Astrocyte of the spinal cord (primary cell): ENCODE measurements around the gene KRTAP4-16.

Experiments
- DNase-seq: peaks from one replicate; pipeline ENCODE4 v3.0.0; 2011; ENCODE audit warnings: low read depth, low spot score
- H3K4me3 ChIP-seq: 2 replicates; pipeline ENCODE4 v1.5.1; 2011; ENCODE audit warnings: low read depth, mild to moderate bottlenecking, low read length, moderate library complexity
- in situ Hi-C: cut with HindIII; loops from 2 replicates; pipeline ENCODE4 v1.10.0; 2017; ENCODE audit warnings: low sequenced_read_pairs
- TF ChIP-seq, protein P1 (sequence below): IDR thresholded peaks from 2 replicates; pipeline ENCODE4 v1.5.1; 2012; ENCODE audit warnings: low read depth, mild to moderate bottlenecking, low read length, inconsistent platforms

KRTAP4-16 gene

DNA sequence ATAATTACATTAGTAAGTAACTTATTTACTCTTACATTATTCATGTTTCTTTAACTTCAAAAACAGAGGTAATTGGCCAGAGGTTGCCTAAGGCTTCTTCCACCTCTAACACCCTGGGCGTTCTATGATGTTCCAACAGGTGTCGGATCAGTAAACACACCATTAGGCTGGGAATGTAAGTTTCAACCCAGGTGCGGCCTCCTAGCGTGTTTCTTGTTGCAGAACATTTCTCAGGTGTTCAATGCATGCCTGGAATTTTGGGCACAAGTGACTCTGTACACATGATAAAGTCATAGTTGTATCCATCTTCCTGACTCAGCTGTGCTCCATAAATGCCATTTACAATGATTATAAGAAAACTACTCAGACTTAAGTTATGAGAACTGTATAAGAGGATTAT lies 48.0 kb downstream of the KRTAP4-16 start:
- in situ Hi-C loops = no loop called here
- TF ChIP-seq, protein P1, sequence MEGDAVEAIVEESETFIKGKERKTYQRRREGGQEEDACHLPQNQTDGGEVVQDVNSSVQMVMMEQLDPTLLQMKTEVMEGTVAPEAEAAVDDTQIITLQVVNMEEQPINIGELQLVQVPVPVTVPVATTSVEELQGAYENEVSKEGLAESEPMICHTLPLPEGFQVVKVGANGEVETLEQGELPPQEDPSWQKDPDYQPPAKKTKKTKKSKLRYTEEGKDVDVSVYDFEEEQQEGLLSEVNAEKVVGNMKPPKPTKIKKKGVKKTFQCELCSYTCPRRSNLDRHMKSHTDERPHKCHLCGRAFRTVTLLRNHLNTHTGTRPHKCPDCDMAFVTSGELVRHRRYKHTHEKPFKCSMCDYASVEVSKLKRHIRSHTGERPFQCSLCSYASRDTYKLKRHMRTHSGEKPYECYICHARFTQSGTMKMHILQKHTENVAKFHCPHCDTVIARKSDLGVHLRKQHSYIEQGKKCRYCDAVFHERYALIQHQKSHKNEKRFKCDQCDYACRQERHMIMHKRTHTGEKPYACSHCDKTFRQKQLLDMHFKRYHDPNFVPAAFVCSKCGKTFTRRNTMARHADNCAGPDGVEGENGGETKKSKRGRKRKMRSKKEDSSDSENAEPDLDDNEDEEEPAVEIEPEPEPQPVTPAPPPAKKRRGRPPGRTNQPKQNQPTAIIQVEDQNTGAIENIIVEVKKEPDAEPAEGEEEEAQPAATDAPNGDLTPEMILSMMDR = no peak
- H3K4me3 ChIP-seq = no peak overlapping the region
- DNase-seq = no peak

DNA sequence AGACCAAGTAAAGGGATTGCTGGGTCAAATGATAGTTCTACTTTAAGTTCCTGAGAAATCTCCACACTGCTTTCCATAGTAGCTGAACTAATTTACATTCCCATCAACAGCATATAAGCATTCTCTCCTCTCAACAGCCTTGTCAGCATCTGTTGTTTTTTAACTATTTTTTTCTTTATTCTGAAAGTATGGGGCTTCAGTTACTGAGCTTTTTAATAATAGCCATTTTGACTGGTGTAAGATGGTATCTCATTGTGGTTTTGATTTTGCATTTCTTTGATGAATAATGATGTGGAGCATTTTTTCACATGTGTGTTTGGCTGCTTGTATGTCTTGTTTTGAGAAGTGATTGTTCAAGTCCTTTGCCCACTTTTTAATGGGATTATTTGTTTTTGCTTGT lies 49.4 kb downstream of the KRTAP4-16 start:
- TF ChIP-seq, protein P1 = no peak
- no peak overlapping the region for H3K4me3 ChIP-seq
- in situ Hi-C loops = no loop called here
- DNase-seq = no peak
